HG02852 (cell line): ENCODE data around the gene RALGDS.

ENCODE experiments used
- ATAC-seq: cut with Tn5 transposase; IDR thresholded peaks from one replicate; pipeline ENCODE4 v1.9.1; 2021; ENCODE audit warnings: mild to moderate bottlenecking, moderate library complexity; ENCODE audit not compliant: unreplicated experiment

The RALGDS gene

GRCh38 chr9:133057006-133057405 lies 64.0 kb downstream of the RALGDS start:
- ATAC-seq, result no peak

GRCh38 chr9:133056533-133056932 lies 64.5 kb downstream of the RALGDS start:
- no peak for ATAC-seq

- ATAC-seq, result no peak
Measured at GRCh38 chr9:133055788-133056420, 65.1 kb downstream of the RALGDS start.

- no peak for ATAC-seq
Measured at GRCh38 chr9:133054966-133055365, 66.1 kb downstream of the RALGDS start.

GRCh38 chr9:133054194-133054890 lies 66.7 kb downstream of the RALGDS start:
- ATAC-seq, result no peak

GRCh38 chr9:133051966-133052539 lies 69.0 kb downstream of the RALGDS start:
- no peak for ATAC-seq

GRCh38 chr9:133051281-133051900 lies 69.6 kb downstream of the RALGDS start:
- ATAC-seq, result no peak

GRCh38 chr9:133050781-133051180 lies 70.3 kb downstream of the RALGDS start:
- no peak for ATAC-seq

- no peak for ATAC-seq
Measured at GRCh38 chr9:133050142-133050541, 70.9 kb downstream of the RALGDS start.

- no peak for ATAC-seq
Measured at GRCh38 chr9:133049043-133049442, 72.0 kb downstream of the RALGDS start.

GRCh38 chr9:133048595-133048994 lies 72.4 kb downstream of the RALGDS start:
- ATAC-seq, result no peak
